ENCODE measurements around the gene ENTHD1. TPM values are rescaled to one million over a fixed set of nuclear protein-coding genes. Genes with fewer than 3 reads are reported as not detected.

Gene ENTHD1
- total and polyA plus RNA-seq, 2 donors (not counting 3 experiments of a cell fraction or from before 2014, with no cell fraction given): not detected

GRCh38 chr22:39714321-39714720 is 179.2 kb downstream of the ENTHD1 start:
- BruUV-seq (replicated peaks): no TSS peak
- H3K27me3 ChIP-seq (ENCODE audit: control insufficient read depth in 2 of 2, insufficient read depth in 2 of 2, low read length in 2 of 2): no peaks in the 10 kb centered on the region
- no peak overlapping the region for H3K4me2 ChIP-seq (ENCODE audit: insufficient read depth, low read length)
- H3K27ac ChIP-seq (ENCODE audit: insufficient read depth, low read depth, low read length): no peak overlapping the region
- no peak overlapping the region for H2AFZ ChIP-seq (ENCODE audit: low read depth, low read length)
- DNase-seq (ENCODE audit: low read depth, low spot score) (no peak), FAIRE-seq (no peak)
- no peaks in the 10 kb centered on the region for H3K9me1 ChIP-seq (replicated peaks; ENCODE audit: control insufficient read depth, extremely low read depth, insufficient read depth, low read length)
- no peaks in the 10 kb centered on the region for H3K79me2 ChIP-seq (ENCODE audit: control insufficient read depth, insufficient read depth, low read length)
- TF ChIP-seq FOS (IDR thresholded peaks at IDR 0.05; ENCODE audit: borderline replicate concordance, insufficient read depth, low read length) (no peak), POLR2A (IDR thresholded peaks at IDR 0.05; ENCODE audit: low read depth, low read length) (no peak), POLR2AphosphoS5 (IDR thresholded peaks at IDR 0.05; ENCODE audit: insufficient read depth, low read depth, low read length) (no peak), JUN (IDR thresholded peaks at IDR 0.05; ENCODE audit: borderline replicate concordance, insufficient read depth, insufficient read length, low read depth) (no peak), MYC (IDR thresholded peaks at IDR 0.05; ENCODE audit: low read depth, low read length) (no peak), EZH2 (IDR thresholded peaks at IDR 0.05; ENCODE audit: borderline replicate concordance, low read depth, low read length, severe bottlenecking) (no peak), GATA2 (IDR thresholded peaks at IDR 0.05; ENCODE audit: insufficient read depth, insufficient read length, low read depth, low read length) (no peak), MAX (IDR thresholded peaks at IDR 0.05; ENCODE audit: insufficient read depth, insufficient read length) (no peak)
- TF ChIP-seq, protein P1, sequence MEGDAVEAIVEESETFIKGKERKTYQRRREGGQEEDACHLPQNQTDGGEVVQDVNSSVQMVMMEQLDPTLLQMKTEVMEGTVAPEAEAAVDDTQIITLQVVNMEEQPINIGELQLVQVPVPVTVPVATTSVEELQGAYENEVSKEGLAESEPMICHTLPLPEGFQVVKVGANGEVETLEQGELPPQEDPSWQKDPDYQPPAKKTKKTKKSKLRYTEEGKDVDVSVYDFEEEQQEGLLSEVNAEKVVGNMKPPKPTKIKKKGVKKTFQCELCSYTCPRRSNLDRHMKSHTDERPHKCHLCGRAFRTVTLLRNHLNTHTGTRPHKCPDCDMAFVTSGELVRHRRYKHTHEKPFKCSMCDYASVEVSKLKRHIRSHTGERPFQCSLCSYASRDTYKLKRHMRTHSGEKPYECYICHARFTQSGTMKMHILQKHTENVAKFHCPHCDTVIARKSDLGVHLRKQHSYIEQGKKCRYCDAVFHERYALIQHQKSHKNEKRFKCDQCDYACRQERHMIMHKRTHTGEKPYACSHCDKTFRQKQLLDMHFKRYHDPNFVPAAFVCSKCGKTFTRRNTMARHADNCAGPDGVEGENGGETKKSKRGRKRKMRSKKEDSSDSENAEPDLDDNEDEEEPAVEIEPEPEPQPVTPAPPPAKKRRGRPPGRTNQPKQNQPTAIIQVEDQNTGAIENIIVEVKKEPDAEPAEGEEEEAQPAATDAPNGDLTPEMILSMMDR (IDR thresholded peaks at IDR 0.05; ENCODE audit: extremely low read depth in 1 of 2, insufficient read depth in 1 of 2, low read depth in 1 of 2, low read length in 2 of 2): no peak
- H3K36me3 ChIP-seq (ENCODE audit: control insufficient read depth in 2 of 2, extremely low read depth in 1 of 2, insufficient read depth in 2 of 2, low read length in 2 of 2): no peaks in the 10 kb centered on the region
- no peaks in the 10 kb centered on the region for H3K9me3 ChIP-seq (replicated peaks; ENCODE audit: control insufficient read depth, insufficient read depth, low read length)
- CTCF ChIA-PET: interaction anchor here (0.9 kb wide), 1 partner anchor 11 kb away, joined by 3 read pairs; no protein-coding TSS in a partner anchor
- POLR2A ChIA-PET: no interaction called here
- no peak overlapping the region for H3K9ac ChIP-seq (replicated peaks; ENCODE audit: extremely low read depth, insufficient read depth, low read length)
- no peaks in the 10 kb centered on the region for H4K20me1 ChIP-seq (replicated peaks; ENCODE audit: control insufficient read depth, extremely low read depth, insufficient read depth, low read length)
- no peaks in the 10 kb centered on the region for H3K4me1 ChIP-seq (ENCODE audit: control insufficient read depth, extremely low read depth, insufficient read depth, low read length)
- no peak overlapping the region for H3K4me3 ChIP-seq (replicated peaks in 1 of 3; ENCODE audit: insufficient read depth in 1 of 3, low read depth in 1 of 3, low read length in 3 of 3)
- intact Hi-C loops (cut with micrococcal nuclease) (no loop called here), dilution Hi-C loops (cut with MboI; ENCODE audit: extremely low pct_ligation_motif_present, low sequenced_read_pairs) (no loop called here)
